ENCODE data around the gene FXN.
"Not testable (repeated sequence)": the region's sequence is repeated elsewhere in the genome, so short reads cannot be mapped to it uniquely, and the experiment has no call there.

Gene FXN

GRCh38 chr9:69027355-69028097, 8.0 kb upstream of the FXN start:
- DNase-seq = no peak

GRCh38 chr9:69028754-69029153, 6.8 kb upstream of the FXN start:
- no peak for DNase-seq

GRCh38 chr9:69029535-69029934, 6.0 kb upstream of the FXN start:
- DNase-seq = no peak

- DNase-seq = no peak
Observed at GRCh38 chr9:69030851-69031645, 4.5 kb upstream of the FXN start.

GRCh38 chr9:69034071-69034470, 1.5 kb upstream of the FXN start:
- no peak for DNase-seq

GRCh38 chr9:69036309-69036708, 757 bp downstream of the FXN start:
- DNase-seq = no peak

GRCh38 chr9:69036799-69037198, 1.2 kb downstream of the FXN start:
- no peak for DNase-seq

- DNase-seq = no peak
Observed at GRCh38 chr9:69040646-69041045, 5.1 kb downstream of the FXN start.

GRCh38 chr9:69044240-69045219, 9.0 kb downstream of the FXN start:
- DNase-seq = no peak

- no peak for DNase-seq
Observed at GRCh38 chr9:69045821-69046220, 10.3 kb downstream of the FXN start.

GRCh38 chr9:69046723-69047122, 11.2 kb downstream of the FXN start:
- no peak for DNase-seq

- no peak for DNase-seq
Observed at GRCh38 chr9:69047371-69047770, 11.8 kb downstream of the FXN start.

GRCh38 chr9:69049094-69049493, 13.5 kb downstream of the FXN start:
- DNase-seq = no peak

- not testable (repeated sequence) for DNase-seq
Observed at GRCh38 chr9:69050936-69051335, 15.4 kb downstream of the FXN start.

- no peak for DNase-seq
Observed at GRCh38 chr9:69054989-69055388, 19.4 kb downstream of the FXN start.

GRCh38 chr9:69056191-69056815, 20.8 kb downstream of the FXN start:
- DNase-seq = no peak

GRCh38 chr9:69058101-69058500, 22.5 kb downstream of the FXN start:
- no peak for DNase-seq

- DNase-seq = no peak
Observed at GRCh38 chr9:69060766-69061165, 25.2 kb downstream of the FXN start.

GRCh38 chr9:69062195-69062594, 26.6 kb downstream of the FXN start:
- DNase-seq = no peak

- DNase-seq = no peak
Observed at GRCh38 chr9:69063839-69064238, 28.3 kb downstream of the FXN start.

- DNase-seq = no peak
Observed at GRCh38 chr9:69065660-69066059, 30.1 kb downstream of the FXN start.

GRCh38 chr9:69066955-69067354, 31.4 kb downstream of the FXN start:
- DNase-seq = no peak

GRCh38 chr9:69070201-69070600, 34.6 kb downstream of the FXN start:
- no peak for DNase-seq

Measured in activated CD4-positive, CD25-positive, alpha-beta regulatory T cell (primary cell).